Measurements from ENCODE around the gene LIME1.

- TF ChIP-seq CTCF (IDR thresholded peaks at IDR 0.05) = no peak
- no peak for TF ChIP-seq POLR2A (IDR thresholded peaks at IDR 0.05)
Measured at GRCh38 chr20:63705232-63706026, 31.0 kb upstream of the LIME1 start.
